Anterior cingulate cortex (tissue), 58 donors: ENCODE results near the gene SCUBE3.

Source experiments
- DNase-seq, 58 donors: peaks; one replicate each; lab custom pipeline; 2025; lab: John Stamatoyannopoulos, UW

The SCUBE3 gene

GRCh38 chr6:35236223-35236622 is 22.5 kb downstream of the SCUBE3 start:
- no peak for DNase-seq

- DNase-seq = no peak
Observed at GRCh38 chr6:35237476-35237875, 23.7 kb downstream of the SCUBE3 start.

GRCh38 chr6:35238843-35239289 is 25.1 kb downstream of the SCUBE3 start:
- DNase-seq = no peak

GRCh38 chr6:35239581-35239980 is 25.8 kb downstream of the SCUBE3 start:
- no peak for DNase-seq

- DNase-seq = peak in 52 of 58 donors; percentile 2 to 78 (median 38)
Observed at GRCh38 chr6:35240838-35241801, 27.4 kb downstream of the SCUBE3 start.

GRCh38 chr6:35242486-35242885 is 28.7 kb downstream of the SCUBE3 start:
- no peak for DNase-seq

- DNase-seq = no peak
Observed at GRCh38 chr6:35242906-35243305, 29.1 kb downstream of the SCUBE3 start.

GRCh38 chr6:35243386-35243958 is 29.7 kb downstream of the SCUBE3 start:
- DNase-seq = no peak

GRCh38 chr6:35244551-35244950 is 30.8 kb downstream of the SCUBE3 start:
- DNase-seq = no peak

- no peak for DNase-seq
Observed at GRCh38 chr6:35247642-35248231, 34.0 kb downstream of the SCUBE3 start.

- DNase-seq = peak in 1 of 58 donors; percentile 5
Observed at GRCh38 chr6:35248300-35248699, 34.5 kb downstream of the SCUBE3 start.

- DNase-seq = peak in 1 of 58 donors; percentile 9
Observed at GRCh38 chr6:35248965-35249364, 35.2 kb downstream of the SCUBE3 start.

- DNase-seq = no peak
Observed at GRCh38 chr6:35251949-35252348, 38.2 kb downstream of the SCUBE3 start.

GRCh38 chr6:35253249-35253648 is 39.5 kb downstream of the SCUBE3 start:
- DNase-seq = no peak

- no peak for DNase-seq
Observed at GRCh38 chr6:35258336-35258735, 44.6 kb downstream of the SCUBE3 start.

GRCh38 chr6:35258858-35259193 is 45.1 kb downstream of the SCUBE3 start:
- DNase-seq = peak in 13 of 58 donors; percentile 25 to 60 (median 49)

- peak; percentile 73 to 98 (median 95) for DNase-seq
Observed at GRCh38 chr6:35259194-35259947, 45.6 kb downstream of the SCUBE3 start, which contains the start of gene ZNF76. Gene ZNF76, plus strand, starts transcription at chr6:35259735. Its CDS starts 21,417 bp downstream, at chr6:35281152.

- DNase-seq = peak in 38 of 58 donors; percentile 5 to 74 (median 50)
Observed at GRCh38 chr6:35259948-35260590, 46.3 kb downstream of the SCUBE3 start.

- peak in 7 of 58 donors; percentile 3 to 27 (median 9) for DNase-seq
Observed at GRCh38 chr6:35260591-35261570, 47.1 kb downstream of the SCUBE3 start.
